Right cardiac atrium (tissue), 5 donors: ENCODE data around the gene STX17. TPM values are rescaled to one million over a fixed set of nuclear protein-coding genes. Genes with fewer than 3 reads are reported as not detected.
"Not testable (repeated sequence)": the region's sequence is repeated elsewhere in the genome, so short reads cannot be mapped to it uniquely, and the experiment has no call there.

ENCODE experiments used
- ATAC-seq, 2 donors: fragments of 200-7000 bp; cut with Tn5 transposase; one replicate each; pipeline versions ENCODE4 v1.8.0 to v1.9.1; 2020; ENCODE audit warnings: moderate library complexity in 2 of 2, mild to moderate bottlenecking in 1 of 2
- DNase-seq, 3 donors: peaks; one replicate each; pipeline ENCODE4 v3.0.0-alpha.2; 2020
- H3K27ac ChIP-seq: one replicate; pipeline ENCODE4 v1.5.1; 2013; ENCODE audit warnings: mild to moderate bottlenecking, low read length, control low read depth, moderate library complexity
- H3K27me3 ChIP-seq: one replicate; pipeline ENCODE4 v1.6.1; 2013; ENCODE audit not compliant: control insufficient read depth, insufficient read depth
- H3K4me1 ChIP-seq: one replicate; pipeline ENCODE4 v1.6.1; 2013; ENCODE audit warnings: low read length; ENCODE audit not compliant: control insufficient read depth, insufficient read depth
- H3K4me3 ChIP-seq: one replicate; pipeline ENCODE4 v1.5.1; 2013; ENCODE audit warnings: low read length, control low read depth
- H3K9me3 ChIP-seq: one replicate; pipeline ENCODE4 v1.6.1; 2013; ENCODE audit warnings: low read length; ENCODE audit not compliant: control insufficient read depth
- WGBS: extraction: QIAGEN DNeasy Blood & Tissue Kit; methylation state at CpG from one replicate; pipeline ENCODE4 v1.1.7; 2013; 5-methylcytosine and 5-hydroxymethylcytosine counted together
- intact Hi-C, 4 donors: fragments of 100-400 bp; cut with DNase I; formaldehyde crosslinking; loops; one replicate each; pipeline versions ENCODE4 v1.11.0 to v1.14.0; 2022 to 2023
- long read RNA-seq, 4 donors: library from polyadenylated mRNA; unstranded; transcript quantifications; one replicate each; pipeline ENCODE4 v2.0.0, GENCODE V29; 2020 to 2021
- polyA plus RNA-seq: library from polyadenylated mRNA; stranded (reverse); fragments of 200-250 nt; gene quantifications from one replicate; pipeline ENCODE4 v1.2.3, GENCODE V29; 2013
- total RNA-seq, 4 donors: library from RNA; stranded (reverse); fragmentation: NEBNext Ultra II Directional; extraction: Animal tissue kit (Norgen Biotek cat#: 25700); gene quantifications; one replicate each; pipeline ENCODE4 v1.2.1, GENCODE V29; 2021
- donor health status: healthy with polysubstance abuse.
- donor health status: DM: no; HTN: yes; CAD: no.
- donor health status: DM: no; HTN: no; CAD: no.
- donor health status: DM: no; HTN: yes; CAD: no; lungs with severe emphysema.
- donor health status: DM: yes; HTN: yes; CAD: no.

Gene STX17
- total RNA-seq (10 to 100 TPM; 22.1 to 25.5 (median 23.8) TPM), polyA plus RNA-seq (6.6 TPM)
- long read RNA-seq, donor 1, transcript STX17-201 (8 exons, 2,713 nt) = major isoform, 17 of 42 reads
- long read RNA-seq, donor 1, partial matches to known transcripts = 7 of 42 reads
- long read RNA-seq, donor 1, other reads (novel, unspliced or antisense) = 16 of 42 reads
- long read RNA-seq, donor 2, transcript STX17-201 (8 exons, 2,713 nt) = major isoform, 12 of 16 reads
- long read RNA-seq, donor 2, partial matches to known transcripts = 3 of 16 reads
- long read RNA-seq, donor 2, other reads (novel, unspliced or antisense) = 1 of 16 reads
- long read RNA-seq, donor 3, transcript STX17-201 (8 exons, 2,713 nt) = major isoform, 31 of 57 reads
- long read RNA-seq, donor 3, partial matches to known transcripts = 6 of 57 reads
- long read RNA-seq, donor 3, other reads (novel, unspliced or antisense) = 20 of 57 reads
- long read RNA-seq, donor 4, transcript STX17-201 (8 exons, 2,713 nt) = major isoform, 8 of 11 reads
- long read RNA-seq, donor 4, partial matches to known transcripts = 0 of 11 reads
- long read RNA-seq, donor 4, other reads (novel, unspliced or antisense) = 3 of 11 reads

DNA sequence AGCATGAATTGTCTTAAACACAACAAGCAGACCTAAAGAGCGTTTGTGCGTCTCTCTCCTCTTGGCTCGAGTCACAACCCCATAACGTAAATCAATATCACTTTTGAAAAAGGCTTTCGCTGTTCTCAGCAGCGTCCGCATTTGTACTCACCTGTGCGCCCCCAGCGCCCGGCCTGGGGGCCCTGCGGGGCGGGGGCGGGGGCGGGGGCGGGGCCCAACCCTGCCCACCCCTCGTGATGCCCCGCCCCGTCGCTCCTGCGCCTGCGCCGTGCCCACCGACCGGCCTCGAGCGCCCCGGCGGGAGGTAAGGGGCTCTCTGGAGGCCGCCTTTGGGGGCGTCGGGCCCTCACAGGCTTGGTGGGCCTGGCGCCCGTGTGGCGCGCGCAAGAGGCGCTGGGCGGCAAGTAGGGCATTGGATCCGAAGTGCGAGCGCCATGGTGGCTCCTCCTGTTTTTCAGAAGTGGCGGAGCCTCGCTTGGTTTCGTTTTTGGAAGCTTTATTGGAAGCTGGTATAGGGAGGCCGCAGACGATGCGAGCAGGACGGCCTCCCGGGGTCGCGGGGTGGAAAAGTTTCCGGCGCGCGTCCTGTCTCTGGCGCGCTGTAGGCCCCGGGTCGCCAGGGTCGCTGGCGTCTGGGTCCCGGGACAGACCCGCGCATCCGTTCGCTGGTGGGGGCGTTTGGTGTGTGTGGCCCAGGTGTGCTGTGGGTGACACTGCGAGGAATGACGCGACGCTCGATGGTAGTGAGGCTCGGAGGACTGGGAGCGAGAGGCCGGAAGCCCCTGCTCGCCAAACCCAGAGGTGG lies at the start of gene STX17:
STX17 (plus strand) TSS at position 252 of the 805 bp plus-strand sequence. CDS start 8,586 bp downstream, outside the sequence.
- intact Hi-C loops = loop anchor here in 2 of 4 donors (10.0 kb wide), 1 partner anchor 82 kb away; the partner anchor contains the start of gene NR4A3 (in 2 of the 2)
- H3K9me3 ChIP-seq = no peaks in the 10 kb centered on the region
- no peaks in the 10 kb centered on the region for H3K27me3 ChIP-seq
- under 1% methylated on average over 76 of the region's 76 CpGs for WGBS
- DNase-seq (peak; percentile 79 to 92 (median 91)), ATAC-seq (peak; percentile 98)
- H3K4me3 ChIP-seq = peak within 1 kb of the TSS; percentile 99
- H3K4me1 ChIP-seq = no peaks in the 10 kb centered on the region
- H3K27ac ChIP-seq = peak within 1 kb of the TSS; percentile 99

DNA sequence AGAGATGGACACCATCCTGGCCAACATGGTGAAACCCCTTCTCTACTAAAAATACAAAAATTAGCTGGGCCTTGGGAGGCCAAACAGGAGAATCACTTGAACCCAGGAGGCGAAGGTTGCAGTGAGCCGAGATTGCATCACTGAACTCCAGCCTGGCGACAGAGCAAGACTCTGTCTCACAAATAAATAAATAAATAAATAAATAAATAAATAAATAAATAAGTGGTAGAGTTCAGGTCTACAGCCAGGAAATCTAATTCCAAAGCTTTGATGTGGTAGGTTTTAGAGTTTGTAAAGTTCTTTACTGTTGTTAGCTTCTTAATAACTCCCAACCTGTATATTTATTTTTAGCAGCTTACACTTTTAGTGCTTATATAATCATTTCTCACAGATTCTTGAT lies 48.9 kb upstream of the STX17 start:
- intact Hi-C loops, H3K27me3 ChIP-seq, DNase-seq: not testable (repeated sequence)

DNA sequence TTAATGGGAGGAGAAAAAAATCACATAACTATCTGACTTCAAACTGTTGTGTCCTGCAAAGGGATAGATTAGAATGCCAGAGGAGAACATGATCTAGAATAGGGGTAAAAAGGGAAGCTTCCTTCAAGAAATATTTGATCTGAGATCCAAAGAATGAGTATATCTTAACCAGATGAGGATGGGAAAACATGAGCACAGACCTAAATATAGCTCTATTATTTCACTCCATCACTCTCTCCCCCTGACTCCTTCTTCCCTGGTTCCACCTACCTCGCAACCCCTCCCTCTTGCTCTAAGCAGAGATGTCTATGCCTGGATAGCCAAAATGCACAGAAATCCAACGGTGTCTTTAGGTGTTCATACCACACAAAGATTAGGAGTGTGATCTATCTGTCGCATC lies 48.4 kb upstream of the STX17 start:
- H3K4me1 ChIP-seq = no peaks in the 10 kb centered on the region
- no peak overlapping the region for H3K4me3 ChIP-seq
- no peak for ATAC-seq
- H3K9me3 ChIP-seq = no peaks in the 10 kb centered on the region
- no peak overlapping the region for H3K27ac ChIP-seq
- intact Hi-C loops = no loop called here
- 94% methylated on average over 3 of the region's 3 CpGs for WGBS
- DNase-seq = no peak
- no peaks in the 10 kb centered on the region for H3K27me3 ChIP-seq

More for the DNA sequence above, 48.9 kb upstream of the STX17 start:
- not testable (repeated sequence) for H3K4me1 ChIP-seq, H3K9me3 ChIP-seq, ATAC-seq, H3K4me3 ChIP-seq, H3K27ac ChIP-seq
- WGBS = over 99% methylated on average over 3 of the region's 3 CpGs

DNA sequence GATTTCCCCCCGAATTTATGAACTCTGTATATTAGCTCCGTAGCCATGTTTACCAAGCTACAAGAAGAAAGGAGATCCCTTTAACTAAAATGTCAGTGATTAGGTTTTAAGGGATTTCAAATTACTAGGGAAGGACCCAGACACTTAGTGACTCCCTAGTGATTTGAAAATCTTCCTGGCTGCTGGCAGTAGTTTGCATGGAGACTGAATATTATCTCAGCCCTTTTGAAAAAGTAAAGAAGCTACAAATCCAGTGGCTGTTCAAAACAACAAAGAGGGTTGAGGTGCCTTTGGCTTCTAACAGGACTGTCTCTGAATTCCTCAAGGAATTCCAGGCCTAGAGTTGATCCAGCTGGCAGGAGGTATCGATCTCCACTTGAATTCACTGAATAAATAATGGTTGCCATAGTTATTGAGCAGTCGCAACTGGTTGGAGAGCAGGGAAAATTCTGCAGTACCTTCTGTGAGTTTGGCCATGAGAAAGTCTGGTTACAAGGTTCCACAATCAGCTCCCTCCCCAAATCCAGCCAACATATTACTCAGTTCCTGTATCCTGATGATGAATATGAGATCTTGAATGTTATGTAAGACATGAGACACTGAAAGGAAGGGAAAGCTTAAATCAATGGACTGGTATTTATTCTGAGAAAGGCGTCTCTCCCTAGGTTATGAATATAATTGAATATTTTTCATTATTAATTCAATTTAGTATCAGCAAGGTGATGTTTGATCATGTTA lies 47.0 kb upstream of the STX17 start:
- intact Hi-C loops = no loop called here
- WGBS = 74% methylated on average over 5 of the region's 5 CpGs
- no peak overlapping the region for H3K4me3 ChIP-seq
- H3K4me1 ChIP-seq = no peaks in the 10 kb centered on the region
- H3K27ac ChIP-seq = no peak overlapping the region
- H3K9me3 ChIP-seq = no peaks in the 10 kb centered on the region
- no peak for DNase-seq
- H3K27me3 ChIP-seq = no peaks in the 10 kb centered on the region
- no peak for ATAC-seq

DNA sequence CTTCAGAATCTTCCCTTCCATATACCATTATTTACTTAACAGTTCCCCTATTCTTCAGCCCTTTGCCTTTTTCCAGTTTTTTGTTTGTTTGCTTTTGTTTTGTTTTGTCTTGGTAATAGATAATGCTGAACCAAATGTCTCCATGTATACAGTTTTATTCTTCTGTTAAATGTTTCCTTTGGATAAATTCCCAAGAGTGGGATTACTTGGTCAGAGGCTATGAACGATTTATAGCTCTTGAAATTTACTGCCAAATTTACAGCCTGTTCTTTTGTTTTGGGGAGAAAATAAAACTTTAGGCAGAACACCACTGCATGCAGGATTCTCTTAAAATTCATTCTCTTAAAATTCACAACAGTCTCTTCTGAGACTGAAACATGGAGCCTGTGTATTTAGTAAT lies 46.2 kb upstream of the STX17 start:
- H3K4me3 ChIP-seq = no peak overlapping the region
- WGBS = 40% methylated on average over 1 of the region's 1 CpG
- intact Hi-C loops = no loop called here
- H3K27me3 ChIP-seq = no peaks in the 10 kb centered on the region
- H3K9me3 ChIP-seq = no peaks in the 10 kb centered on the region
- H3K4me1 ChIP-seq = no peaks in the 10 kb centered on the region
- ATAC-seq = no peak
- no peak for DNase-seq
- H3K27ac ChIP-seq = no peak overlapping the region

DNA sequence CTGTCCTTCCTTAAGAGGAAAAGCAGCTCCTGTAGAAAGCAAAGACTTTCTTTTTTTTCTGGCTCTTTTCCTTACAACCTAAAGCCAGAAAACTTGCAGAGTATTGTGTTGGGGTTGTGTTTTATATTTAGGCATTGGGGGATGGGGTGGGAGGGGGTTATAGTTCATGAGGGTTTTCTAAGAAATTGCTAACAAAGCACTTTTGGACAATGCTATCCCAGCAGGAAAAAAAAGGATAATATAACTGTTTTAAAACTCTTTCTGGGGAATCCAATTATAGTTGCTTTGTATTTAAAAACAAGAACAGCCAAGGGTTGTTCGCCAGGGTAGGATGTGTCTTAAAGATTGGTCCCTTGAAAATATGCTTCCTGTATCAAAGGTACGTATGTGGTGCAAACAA lies 42.5 kb upstream of the STX17 start:
- Histone ChIP-seq H3K27ac (no peak overlapping the region), H3K4me1 (peaks cover 1% of the 10 kb centered on the region), H3K9me3 (no peaks in the 10 kb centered on the region), H3K27me3 (no peaks in the 10 kb centered on the region), H3K4me3 (no peak overlapping the region)
- no peak for ATAC-seq
- intact Hi-C loops = no loop called here
- DNase-seq = no peak
- 85% methylated on average over 2 of the region's 2 CpGs for WGBS

DNA sequence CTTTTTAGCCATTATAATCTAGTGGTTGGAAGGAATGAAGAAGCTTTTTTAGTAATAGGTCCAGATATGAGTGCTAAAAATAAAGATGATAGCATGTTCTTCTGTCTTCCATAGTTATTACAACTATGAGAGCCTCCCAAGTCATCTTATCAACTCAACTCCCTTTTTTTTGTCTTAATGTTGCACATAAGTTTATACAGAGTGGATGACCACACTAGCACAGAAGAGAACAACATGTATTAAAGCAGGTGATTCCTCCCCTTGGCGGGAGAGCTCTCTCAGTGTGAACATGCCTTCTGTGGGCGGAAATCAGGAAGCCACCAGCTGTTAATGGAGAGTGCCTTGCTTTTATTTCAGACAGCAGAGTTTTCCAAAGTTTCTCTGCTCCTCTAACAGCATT lies 40.1 kb upstream of the STX17 start:
- DNase-seq (no peak), ATAC-seq (no peak)
- Histone ChIP-seq H3K9me3 (no peaks in the 10 kb centered on the region), H3K27me3 (no peaks in the 10 kb centered on the region), H3K4me3 (no peak overlapping the region), H3K27ac (no peak overlapping the region), H3K4me1 (peaks cover 1% of the 10 kb centered on the region)
- intact Hi-C loops = no loop called here
- 48% methylated on average over 2 of the region's 2 CpGs for whole genome bisulfite sequencing

DNA sequence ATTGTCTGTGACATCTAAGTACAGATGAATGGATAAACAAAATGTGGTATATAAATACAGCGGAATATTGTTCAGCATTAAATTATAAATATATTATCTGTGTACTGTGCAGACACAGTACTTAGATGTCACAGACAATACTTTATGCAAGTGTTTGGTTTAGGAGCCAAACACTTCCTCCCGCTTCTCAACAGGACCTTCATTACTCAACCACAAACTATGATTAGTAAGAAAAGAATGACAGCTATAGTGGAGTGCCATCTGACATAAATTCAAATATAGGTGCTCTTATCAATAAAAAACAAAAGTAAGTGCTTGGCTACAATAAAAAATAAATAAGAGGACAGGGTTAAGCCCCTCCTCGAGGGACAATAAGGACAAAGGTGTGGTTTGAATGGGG lies 38.9 kb upstream of the STX17 start:
- ATAC-seq (no peak), DNase-seq (no peak)
- peaks cover 1% of the 10 kb centered on the region for H3K4me1 ChIP-seq
- H3K9me3 ChIP-seq = no peaks in the 10 kb centered on the region
- H3K27ac ChIP-seq = no peak overlapping the region
- no peak overlapping the region for H3K4me3 ChIP-seq
- H3K27me3 ChIP-seq = no peaks in the 10 kb centered on the region
- intact Hi-C loops = no loop called here
- WGBS = 68% methylated on average over 3 of the region's 3 CpGs

DNA sequence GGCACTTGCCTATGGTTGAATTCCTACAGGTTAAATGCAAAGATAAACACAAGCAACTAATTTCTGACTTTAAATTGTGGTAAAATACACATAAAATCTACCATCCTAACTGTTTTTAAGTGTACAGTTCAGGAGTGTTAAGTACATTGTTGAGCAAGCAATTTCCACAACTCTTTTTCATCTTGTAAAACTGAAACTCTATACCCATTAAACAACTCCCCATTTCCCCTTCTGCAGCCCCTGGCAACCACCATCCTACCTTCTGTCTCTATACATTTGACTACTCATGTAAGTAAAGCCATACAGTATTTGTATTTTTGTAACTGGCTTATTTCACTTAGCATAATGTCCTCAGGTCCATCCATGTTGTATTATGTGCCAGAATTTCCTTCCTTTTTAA lies 38.5 kb upstream of the STX17 start:
- H3K27ac ChIP-seq = no peak overlapping the region
- H3K4me1 ChIP-seq = peaks cover 1% of the 10 kb centered on the region
- H3K9me3 ChIP-seq = no peaks in the 10 kb centered on the region
- ATAC-seq (no peak), DNase-seq (no peak)
- H3K4me3 ChIP-seq = no peak overlapping the region
- H3K27me3 ChIP-seq = no peaks in the 10 kb centered on the region
- intact Hi-C loops = no loop called here

DNA sequence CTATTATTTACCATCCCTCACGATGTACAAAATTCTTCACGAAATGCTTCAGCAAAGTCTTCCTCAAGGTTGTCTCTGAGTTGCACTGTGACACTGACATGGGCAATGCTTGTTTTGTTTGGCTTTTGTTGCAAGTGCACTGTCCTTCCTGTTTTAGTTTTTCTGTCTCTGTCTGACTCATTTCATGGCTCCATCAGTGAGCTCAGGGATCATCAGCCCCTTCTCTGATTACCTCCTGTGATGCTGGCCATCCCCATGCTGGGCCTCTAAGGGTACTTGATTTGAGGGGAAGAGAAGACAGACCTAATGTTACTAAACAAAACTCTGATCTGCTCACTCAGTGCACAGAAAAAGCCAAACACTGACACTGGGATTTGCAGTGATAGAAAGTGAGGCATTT lies 37.6 kb upstream of the STX17 start:
- DNase-seq (no peak), ATAC-seq (no peak)
- Histone ChIP-seq H3K4me1 (peaks cover 1% of the 10 kb centered on the region), H3K27me3 (no peaks in the 10 kb centered on the region), H3K9me3 (no peaks in the 10 kb centered on the region), H3K27ac (no peak overlapping the region), H3K4me3 (no peak overlapping the region)
- 91% methylated on average over 2 of the region's 2 CpGs for WGBS
- intact Hi-C loops = no loop called here
